Activated B cell treated with CpG ODN at 0.5 μM for 24 hours (primary cell): ENCODE data around the gene VEZT. TPM values are rescaled to one million over a fixed set of nuclear protein-coding genes. Genes with fewer than 3 reads are reported as not detected.

ENCODE experiments used
- ATAC-seq: fragments of 200-7000 bp; cut with Tn5 transposase; one replicate; pipeline ENCODE4 v1.10.0; 2021; ENCODE audit warnings: low read depth, mild to moderate bottlenecking, moderate library complexity
- CTCF ChIA-PET: fragments of 350-600 bp; sonication (Branson Sonifier 250); formaldehyde crosslinking; loops from one replicate; lab custom pipeline; 2021; ENCODE audit warnings: antibody characterized with exemption; lab: Charles Lee
- POLR2A ChIA-PET: fragments of 350-600 bp; sonication (Branson Sonifier 250); formaldehyde crosslinking; loops from one replicate; lab custom pipeline; 2021; ENCODE audit warnings: antibody characterized with exemption; lab: Charles Lee
- DNase-seq: peaks from one replicate; pipeline ENCODE4 v3.0.0; 2022
- H3K27ac Mint-ChIP-seq: one replicate; pipeline ENCODE4 v1.8.0; 2020; ENCODE audit warnings: mixed read lengths
- H3K27me3 Mint-ChIP-seq: one replicate; pipeline ENCODE4 v1.8.0; 2021; ENCODE audit warnings: mixed read lengths
- H3K36me3 Mint-ChIP-seq: one replicate; pipeline ENCODE4 v1.8.0; 2021; ENCODE audit warnings: low read depth, mixed read lengths
- H3K4me1 Mint-ChIP-seq: one replicate; pipeline ENCODE4 v1.8.0; 2021; ENCODE audit warnings: mixed read lengths
- H3K4me3 Mint-ChIP-seq: one replicate; pipeline ENCODE4 v1.8.0; 2020; ENCODE audit warnings: mild to moderate bottlenecking, mixed read lengths
- H3K9me3 Mint-ChIP-seq: one replicate; pipeline ENCODE4 v1.8.0; 2020; ENCODE audit warnings: mixed read lengths
- intact Hi-C: fragments of 100-400 bp; cut with micrococcal nuclease; formaldehyde crosslinking; loops from one replicate; pipeline ENCODE4 v1.15.1; 2024
- total RNA-seq: library from RNA; stranded (reverse); gene quantifications from 2 replicates; pipeline ENCODE4 v1.2.3, GENCODE V29; 2022
- TF ChIP-seq, protein P1 (sequence below): fragments of 200-600 bp; IDR thresholded peaks from one replicate; pipeline ENCODE4 v1.8.0; 2022; ENCODE audit warnings: antibody characterized with exemption, mild to moderate bottlenecking

VEZT gene
- total RNA-seq, 1 donor from 2014 or later: 58.7 TPM

DNA sequence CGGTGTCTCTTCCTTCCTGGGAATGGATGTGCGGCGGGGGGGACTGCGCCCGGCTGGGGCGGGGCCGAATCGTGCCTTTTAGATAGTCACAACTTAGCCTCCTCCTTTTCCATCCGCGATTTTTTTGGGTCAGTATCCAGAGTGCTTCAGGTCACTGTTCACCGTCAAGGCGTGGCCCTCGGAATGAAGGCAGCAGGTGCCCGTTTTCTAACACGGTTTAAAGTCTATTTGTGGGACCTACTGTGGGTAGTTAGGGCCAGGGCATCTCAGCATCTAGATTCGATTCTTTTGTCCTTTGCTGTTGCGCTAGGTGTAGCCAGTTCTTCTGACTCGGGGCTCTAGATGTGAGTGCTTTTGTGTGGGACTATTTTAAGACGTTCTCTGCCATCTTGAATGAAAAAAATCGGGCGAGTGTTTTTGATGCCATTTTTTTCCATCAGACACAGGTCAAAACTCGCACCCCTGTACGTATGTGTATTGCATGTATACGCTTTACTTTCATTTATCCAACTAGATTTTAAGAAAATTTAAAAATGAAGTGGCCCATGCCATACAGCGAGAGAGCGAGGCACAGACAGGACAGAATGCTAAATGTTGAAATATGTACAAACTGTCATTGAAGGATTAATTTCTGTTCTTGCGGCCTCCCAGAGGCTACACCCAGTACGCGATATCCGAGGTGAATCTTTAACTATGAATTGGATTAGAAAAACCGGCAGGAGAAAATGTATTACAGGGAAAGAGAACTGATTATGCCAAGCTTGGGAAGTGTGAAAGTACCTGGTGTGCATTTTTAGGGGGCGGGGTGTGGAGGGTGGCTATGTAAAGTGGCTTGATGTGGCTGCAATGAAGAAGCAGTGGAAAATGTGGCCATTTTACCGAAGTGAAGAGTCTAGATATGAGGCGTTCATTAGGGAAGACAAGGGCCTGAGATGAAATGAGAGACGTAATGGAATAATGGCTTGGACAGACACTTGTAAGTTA is 835 bp downstream of the VEZT start:
- Mint-ChIP-seq H3K27me3 (no peaks in the 10 kb centered on the region), H3K9me3 (no peaks in the 10 kb centered on the region), H3K4me3 (peak overlapping the region; percentile 96), H3K27ac (peak overlapping the region; percentile 95), H3K4me1 (peaks cover 42% of the 10 kb centered on the region), H3K36me3 (peaks cover 11% of the 10 kb centered on the region)
- ChIA-PET POLR2A (interaction anchor here (0.9 to 3.3 kb wide), 7 partner anchors 8 to 817 kb away, joined by 3 to 26 read pairs (median 5); partner anchors contain the start of genes LTA4H, METAP2 and NDUFA12), CTCF (interaction anchor here (0.8 to 1.7 kb wide), 5 partner anchors 99 to 343 kb away, joined by 3 to 9 read pairs (median 4); no protein-coding TSS in a partner anchor)
- DNase-seq (no peak), ATAC-seq (no peak)
- TF ChIP-seq, protein P1, sequence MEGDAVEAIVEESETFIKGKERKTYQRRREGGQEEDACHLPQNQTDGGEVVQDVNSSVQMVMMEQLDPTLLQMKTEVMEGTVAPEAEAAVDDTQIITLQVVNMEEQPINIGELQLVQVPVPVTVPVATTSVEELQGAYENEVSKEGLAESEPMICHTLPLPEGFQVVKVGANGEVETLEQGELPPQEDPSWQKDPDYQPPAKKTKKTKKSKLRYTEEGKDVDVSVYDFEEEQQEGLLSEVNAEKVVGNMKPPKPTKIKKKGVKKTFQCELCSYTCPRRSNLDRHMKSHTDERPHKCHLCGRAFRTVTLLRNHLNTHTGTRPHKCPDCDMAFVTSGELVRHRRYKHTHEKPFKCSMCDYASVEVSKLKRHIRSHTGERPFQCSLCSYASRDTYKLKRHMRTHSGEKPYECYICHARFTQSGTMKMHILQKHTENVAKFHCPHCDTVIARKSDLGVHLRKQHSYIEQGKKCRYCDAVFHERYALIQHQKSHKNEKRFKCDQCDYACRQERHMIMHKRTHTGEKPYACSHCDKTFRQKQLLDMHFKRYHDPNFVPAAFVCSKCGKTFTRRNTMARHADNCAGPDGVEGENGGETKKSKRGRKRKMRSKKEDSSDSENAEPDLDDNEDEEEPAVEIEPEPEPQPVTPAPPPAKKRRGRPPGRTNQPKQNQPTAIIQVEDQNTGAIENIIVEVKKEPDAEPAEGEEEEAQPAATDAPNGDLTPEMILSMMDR: no peak
- intact Hi-C loops: loop anchor here (1.0 to 10.0 kb wide), 11 partner anchors 8 to 1776 kb away; partner anchors contain the start of genes LTA4H, MRPL42, NEDD1 and PLXNC1

DNA sequence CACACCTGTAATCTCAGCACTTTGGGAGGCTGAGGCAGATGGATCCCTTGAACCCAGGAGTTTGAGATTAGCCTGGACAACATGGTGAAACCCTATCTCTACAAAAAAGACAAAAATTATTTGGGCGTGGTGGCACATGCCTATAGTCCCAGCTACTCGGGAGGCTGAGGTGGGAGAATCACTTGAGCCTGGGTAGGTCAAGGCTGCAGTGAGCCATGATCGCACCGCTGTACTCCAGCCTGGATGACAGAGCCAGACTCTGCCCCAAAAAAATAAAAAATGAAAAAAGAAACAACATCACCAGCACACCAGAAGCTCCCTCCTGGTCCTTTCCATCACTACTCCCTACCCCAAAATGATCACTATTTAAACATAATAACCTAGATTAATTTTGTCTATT is 2.6 kb downstream of the VEZT start:
- ATAC-seq (no peak), DNase-seq (no peak)
- Mint-ChIP-seq H3K4me3 (no peak overlapping the region), H3K9me3 (no peaks in the 10 kb centered on the region), H3K27ac (peak overlapping the region; percentile 9), H3K4me1 (peaks cover 43% of the 10 kb centered on the region), H3K27me3 (no peaks in the 10 kb centered on the region), H3K36me3 (peaks cover 23% of the 10 kb centered on the region)
- CTCF ChIA-PET: no interaction called here
- POLR2A ChIA-PET: no interaction called here
- TF ChIP-seq, protein P1: no peak
- intact Hi-C loops: no loop called here

DNA sequence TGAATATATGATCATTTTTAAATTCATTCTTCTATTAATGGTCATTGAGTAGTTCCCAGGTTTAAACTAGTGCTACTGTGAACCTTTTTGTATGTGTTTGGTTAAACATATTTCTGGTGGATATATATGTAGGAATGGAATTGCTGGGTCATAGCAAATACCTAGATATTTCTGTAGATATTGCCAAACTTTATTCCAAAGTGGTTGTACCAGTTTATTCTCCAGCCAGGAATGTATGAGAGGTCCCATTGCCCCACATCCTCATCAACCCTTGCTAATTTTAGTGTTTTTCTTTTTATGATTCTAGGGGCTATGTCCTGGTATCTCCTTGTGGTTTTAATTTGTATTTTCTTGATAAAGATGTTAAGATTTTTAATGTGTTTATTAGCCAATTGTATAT is 3.1 kb downstream of the VEZT start:
- ATAC-seq (no peak), DNase-seq (no peak)
- intact Hi-C loops: no loop called here
- Mint-ChIP-seq H3K36me3 (peaks cover 27% of the 10 kb centered on the region), H3K27ac (no peak overlapping the region), H3K27me3 (no peaks in the 10 kb centered on the region), H3K9me3 (no peaks in the 10 kb centered on the region), H3K4me1 (peaks cover 41% of the 10 kb centered on the region), H3K4me3 (no peak overlapping the region)
- TF ChIP-seq, protein P1: no peak
- POLR2A ChIA-PET: no interaction called here
- CTCF ChIA-PET: no interaction called here

DNA sequence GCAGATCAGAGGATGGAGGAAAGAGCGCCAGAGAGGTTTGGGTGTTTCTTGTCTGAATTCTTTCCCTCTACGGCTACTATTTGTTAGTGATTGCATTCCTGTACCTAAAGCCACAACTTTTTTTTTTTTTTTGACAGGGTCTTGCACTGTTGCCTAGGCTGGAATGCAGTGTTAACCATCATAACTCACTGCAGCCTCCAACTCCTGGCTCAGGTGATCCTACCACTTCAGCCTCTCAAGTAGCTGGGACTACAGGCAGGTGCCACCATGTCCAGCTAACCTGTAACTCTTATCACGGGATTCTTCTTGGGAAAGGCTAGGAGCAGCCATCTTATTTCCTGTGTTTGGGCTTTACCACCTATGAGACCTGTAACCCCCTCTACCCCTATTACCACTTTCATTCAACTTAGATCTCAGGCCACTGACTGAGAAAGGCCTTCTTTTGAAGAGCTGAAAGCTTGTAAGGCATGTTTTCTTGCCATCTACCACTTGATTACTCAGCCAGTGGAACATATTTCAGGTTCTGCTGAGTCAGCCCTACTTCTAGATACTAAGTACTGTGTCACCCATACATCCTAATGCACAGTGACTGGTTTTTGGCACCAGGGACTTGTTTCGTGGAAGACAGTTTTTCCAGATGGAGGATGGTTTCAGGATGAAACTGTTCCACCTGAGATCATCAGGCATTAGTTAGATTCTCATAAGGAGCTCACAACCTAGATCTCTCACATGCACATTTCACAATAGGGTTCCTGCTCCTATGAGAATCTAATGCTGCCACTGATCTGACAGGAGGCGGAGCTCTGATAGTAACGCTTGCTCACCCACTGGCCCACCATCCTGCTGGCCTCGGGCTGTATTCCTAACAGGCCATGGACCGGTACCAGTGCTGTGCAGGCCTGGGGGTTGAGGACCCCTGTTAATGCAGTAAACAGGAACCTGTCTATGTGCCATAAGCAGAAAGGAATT is 6.9 kb downstream of the VEZT start:
- H3K9me3 Mint-ChIP-seq: no peaks in the 10 kb centered on the region
- intact Hi-C loops: no loop called here
- H3K4me1 Mint-ChIP-seq: peaks cover 35% of the 10 kb centered on the region
- POLR2A ChIA-PET: no interaction called here
- CTCF ChIA-PET: no interaction called here
- no peaks in the 10 kb centered on the region for H3K27me3 Mint-ChIP-seq
- TF ChIP-seq, protein P1: no peak
- H3K36me3 Mint-ChIP-seq: peaks cover 19% of the 10 kb centered on the region
- H3K4me3 Mint-ChIP-seq: no peak overlapping the region
- no peak overlapping the region for H3K27ac Mint-ChIP-seq
- no peak for ATAC-seq
- DNase-seq: no peak
